ENCODE results near the gene NIPSNAP3A.
"Not testable (repeated sequence)": the region's sequence is repeated elsewhere in the genome, so short reads cannot be mapped to it uniquely, and the experiment has no call there.

NIPSNAP3A gene

DNA sequence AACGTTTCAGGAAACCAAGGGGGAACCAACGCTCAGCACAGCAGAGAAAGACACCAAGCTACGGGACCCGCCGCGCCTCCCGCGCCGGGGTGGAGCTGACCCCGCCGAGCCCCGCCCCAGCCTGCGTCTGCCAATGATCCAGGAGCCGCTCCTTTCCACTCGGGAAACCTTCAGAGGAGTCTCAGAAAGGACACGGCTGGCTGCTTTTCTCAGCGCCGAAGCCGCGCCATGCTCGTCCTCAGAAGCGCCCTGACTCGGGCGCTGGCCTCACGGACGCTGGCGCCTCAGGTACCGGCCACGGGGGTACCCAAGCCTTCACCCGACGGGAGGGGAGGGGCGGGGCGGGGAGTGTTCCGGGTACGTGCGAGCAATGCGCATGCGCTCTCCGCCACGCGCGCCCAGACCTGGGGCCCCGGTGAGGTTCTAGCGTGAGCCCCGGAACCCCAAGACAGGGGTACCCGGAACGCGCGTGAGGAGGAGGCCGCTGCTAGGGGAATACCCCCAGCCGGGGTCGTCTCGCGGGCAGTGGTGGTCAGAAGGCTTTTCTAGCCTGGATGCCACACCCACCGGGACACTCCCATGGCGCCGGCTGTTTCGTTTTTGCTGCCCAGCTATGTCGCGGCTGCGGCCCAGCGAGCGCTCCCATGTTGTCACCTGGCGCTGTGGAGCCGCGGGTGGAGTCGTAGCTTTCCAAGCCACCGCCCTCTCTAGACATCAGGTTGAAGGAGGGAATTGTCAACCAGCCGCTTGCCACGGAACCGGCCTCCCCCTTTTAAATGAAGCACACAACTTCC is at the start of gene NIPSNAP3A:
Gene NIPSNAP3A, plus strand, starts transcription at position 119 of the 794 bp plus-strand sequence. Its CDS starts 110 bp downstream, at position 229.
- peak; percentile 82 for DNase-seq (ENCODE audit: low read depth)

DNA sequence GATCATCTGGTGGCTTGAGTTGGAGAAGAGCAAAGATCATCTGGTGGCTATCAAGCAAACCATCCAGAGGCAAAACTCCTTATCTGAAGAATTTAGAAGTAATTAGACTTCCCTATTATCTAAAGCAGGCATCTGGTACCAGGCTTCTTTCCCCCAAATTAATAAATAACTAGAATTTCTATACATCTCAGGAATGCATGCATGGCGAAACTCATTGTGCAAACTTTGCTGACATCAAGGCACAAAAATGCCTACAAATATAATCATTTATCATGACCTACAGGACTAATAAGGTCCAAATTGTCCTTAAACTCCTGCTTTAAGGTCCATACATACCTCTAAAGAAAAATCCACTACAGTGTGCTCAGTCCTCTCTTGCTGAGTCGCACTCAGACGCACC is 47.2 kb upstream of the NIPSNAP3A start:
- no peak for DNase-seq (ENCODE audit: low read depth)

DNA sequence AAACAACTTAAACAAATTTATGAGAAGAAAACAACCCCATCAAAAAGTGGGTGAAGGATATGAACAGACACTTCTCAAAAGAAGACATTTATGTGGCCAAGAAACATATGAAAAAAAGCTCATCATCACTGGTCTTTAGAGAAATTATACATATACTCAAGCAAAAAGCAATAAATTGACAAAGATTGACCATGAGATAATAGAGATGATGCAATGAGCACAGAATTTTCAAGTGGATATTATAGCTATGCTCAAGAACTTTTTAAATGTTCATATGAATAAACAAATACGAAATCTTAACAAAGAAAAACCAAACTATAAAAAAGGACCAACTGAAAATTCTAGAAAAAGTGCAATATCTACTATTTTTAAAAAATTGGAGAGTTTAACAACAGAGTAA is 38.7 kb upstream of the NIPSNAP3A start:
- DNase-seq (ENCODE audit: low read depth), result not testable (repeated sequence)

DNA sequence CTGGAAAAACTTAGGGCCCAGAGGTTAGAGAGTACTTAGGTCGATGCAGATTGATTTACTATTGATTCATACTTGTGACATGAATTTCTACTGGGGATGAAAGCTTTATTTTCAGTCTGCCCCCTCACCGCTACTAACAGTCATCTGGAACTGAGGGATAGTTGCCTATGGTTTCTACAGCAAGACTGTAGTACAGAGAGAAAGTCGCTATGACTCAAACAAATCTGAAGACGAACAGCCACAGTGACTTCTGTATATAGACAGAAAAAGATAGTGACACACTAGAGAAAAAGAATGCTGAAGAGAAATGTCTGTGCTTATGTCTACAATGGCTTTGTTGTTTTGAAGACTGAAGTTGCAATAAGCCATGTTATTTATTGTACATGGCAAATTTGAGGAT is 35.9 kb upstream of the NIPSNAP3A start:
- no peak for DNase-seq (ENCODE audit: low read depth)

DNA sequence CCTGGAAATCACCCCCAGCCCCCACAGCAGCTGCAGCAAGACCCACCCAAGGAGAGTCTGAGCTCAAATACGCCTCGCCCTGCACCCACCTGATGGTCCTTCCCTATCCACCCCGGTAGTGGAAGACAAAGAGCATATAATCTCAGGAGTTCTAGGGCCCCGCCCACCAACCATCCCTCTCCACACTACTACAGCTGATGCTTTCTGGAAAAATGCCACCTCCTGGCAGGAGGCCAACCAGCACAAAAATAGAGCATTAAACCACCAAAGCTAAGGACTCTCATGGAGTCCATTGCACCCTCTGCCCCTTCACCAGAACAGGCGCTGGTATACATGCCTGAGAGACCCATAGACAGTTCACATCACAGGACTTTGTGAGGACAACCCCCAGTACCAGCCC is 22.5 kb upstream of the NIPSNAP3A start:
- no peak for DNase-seq (ENCODE audit: low read depth)

DNA sequence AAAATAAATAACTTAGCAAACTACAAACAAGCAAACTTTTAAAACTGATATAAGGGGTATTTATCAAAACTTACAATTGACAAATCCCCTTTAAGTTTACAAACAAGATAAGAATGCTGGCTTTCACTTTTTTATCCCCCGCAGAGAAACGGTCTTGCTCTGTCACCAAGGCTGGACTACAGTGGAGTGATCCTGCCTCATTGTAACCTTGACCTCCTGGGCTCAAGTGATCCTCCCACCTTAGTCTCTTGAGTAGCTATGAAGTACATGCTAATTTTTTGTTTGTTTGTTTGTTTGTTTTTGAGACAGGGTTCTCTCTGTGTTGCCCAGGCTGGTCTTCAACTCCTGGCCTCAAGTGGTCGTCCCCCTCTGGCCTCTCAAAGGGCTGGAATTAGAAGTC is 9.0 kb upstream of the NIPSNAP3A start:
- no peak for DNase-seq (ENCODE audit: low read depth)

DNA sequence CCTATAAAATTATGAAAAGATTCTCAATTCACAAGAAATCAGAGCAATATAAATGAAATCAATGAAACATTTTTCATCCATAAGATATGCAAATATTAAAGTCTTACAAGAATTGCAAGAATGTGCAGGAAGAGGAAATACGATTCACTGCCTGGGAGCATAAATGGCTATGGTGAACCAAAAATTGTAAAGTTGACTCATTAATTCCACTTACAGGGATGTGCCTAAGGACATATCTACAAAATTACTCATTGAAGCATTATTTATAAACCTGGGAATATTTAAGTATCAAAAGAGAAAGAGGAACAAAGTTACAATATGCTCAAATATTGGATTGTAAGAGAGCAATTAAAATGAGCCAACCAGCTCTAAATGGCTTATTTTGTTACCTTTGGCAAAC is 6.9 kb upstream of the NIPSNAP3A start:
- peak; percentile 87 for DNase-seq (ENCODE audit: low read depth)

DNA sequence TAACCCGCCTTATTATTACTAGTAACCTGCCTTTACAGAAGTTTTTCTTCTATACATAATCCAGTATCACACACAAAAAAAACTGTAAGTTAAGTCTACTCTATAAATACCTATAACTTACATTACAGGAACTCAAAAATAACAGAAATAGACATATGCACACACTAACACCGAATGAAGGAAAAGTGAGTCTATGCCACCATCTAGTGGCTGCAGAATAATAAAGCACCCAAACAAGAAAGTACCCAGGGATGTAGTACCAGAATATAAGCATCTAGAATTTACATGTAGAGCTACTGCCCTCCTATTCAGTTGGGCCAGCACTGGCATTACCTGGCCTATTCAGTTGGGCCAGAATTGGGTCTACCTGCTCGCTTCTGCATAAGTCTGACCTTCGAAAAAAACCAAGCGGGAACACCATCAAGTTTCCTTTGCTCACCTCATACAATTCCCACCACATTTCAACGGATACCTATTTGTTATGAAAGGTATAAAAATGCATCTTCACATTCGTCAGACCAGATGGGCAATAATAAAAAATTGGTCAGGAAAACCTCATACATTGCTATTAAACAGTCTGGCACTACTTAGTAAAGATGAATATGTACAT is 4.0 kb upstream of the NIPSNAP3A start:
- peak; percentile 72 for DNase-seq (ENCODE audit: low read depth)

DNA sequence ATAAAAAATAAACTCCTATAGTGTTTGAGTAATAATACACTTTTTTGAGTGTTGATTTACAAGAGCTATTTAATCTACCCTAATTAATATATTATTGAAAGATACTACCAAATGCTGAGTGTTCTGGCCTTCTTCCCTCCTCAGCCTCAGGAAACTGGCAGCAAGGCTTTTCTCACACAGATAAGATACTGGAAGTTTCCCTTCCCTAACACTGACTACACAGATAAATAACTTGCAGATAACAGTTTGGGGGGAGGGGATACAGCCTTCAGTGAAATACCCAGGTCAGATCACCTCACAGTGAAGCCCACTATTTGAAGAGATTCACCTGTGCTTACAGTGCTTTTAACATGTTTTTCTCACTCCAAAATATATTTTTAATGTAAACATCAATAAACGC is 1.6 kb upstream of the NIPSNAP3A start:
- DNase-seq (ENCODE audit: low read depth), result no peak

DNA sequence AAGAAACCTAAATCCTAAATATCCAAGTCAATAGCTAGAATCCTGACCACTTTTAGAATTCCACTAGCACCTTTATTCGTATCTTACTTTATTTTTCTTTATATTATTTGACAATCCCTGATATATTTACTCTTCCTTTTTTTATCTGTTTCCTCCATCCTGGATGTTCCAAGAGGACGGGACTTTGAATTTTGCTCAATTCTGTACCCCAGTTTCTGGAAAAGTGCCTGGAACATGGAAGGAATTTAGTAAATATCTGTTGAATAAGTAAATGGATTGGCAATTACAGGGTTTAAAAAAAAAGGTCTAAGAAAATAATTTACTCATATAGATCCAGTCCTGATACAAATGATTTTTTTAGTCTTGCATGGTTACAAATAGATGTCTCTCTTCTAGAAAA is 1.2 kb upstream of the NIPSNAP3A start:
- DNase-seq (ENCODE audit: low read depth), result no peak

DNA sequence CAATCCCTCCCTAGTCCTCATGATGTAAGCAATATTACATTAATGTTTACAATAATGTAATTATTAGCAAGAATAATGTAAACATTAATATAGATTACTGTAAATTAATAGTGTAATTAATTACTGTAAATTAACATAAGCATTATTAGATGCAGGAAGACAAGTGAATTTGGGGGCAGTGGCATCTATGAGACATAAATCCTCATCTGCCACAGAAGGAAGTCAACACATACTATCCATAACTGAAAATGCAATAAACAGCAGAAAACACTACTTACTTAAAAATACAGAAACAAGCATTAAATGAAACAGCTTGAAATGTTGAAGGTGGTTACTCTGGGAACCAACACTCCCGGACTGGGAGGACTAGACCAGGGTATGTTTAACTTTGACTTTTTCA is 685 bp upstream of the NIPSNAP3A start:
- DNase-seq (ENCODE audit: low read depth), result no peak

DNA sequence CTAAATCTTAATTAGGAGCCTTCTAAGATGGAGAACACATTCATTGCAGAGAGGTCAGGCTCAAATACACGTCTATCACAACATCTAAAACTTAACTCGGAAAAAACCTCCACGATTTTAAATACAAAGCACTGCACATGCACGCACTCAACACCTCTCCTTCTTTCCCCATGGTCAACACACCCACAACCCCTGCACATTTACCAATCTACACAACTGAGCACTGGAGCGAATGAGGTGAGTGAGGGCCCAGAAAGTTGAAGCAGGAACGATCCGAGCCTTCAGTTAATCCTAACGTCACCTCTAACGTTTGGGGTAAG is 278 bp upstream of the NIPSNAP3A start:
- no peak for DNase-seq (ENCODE audit: low read depth)

DNA sequence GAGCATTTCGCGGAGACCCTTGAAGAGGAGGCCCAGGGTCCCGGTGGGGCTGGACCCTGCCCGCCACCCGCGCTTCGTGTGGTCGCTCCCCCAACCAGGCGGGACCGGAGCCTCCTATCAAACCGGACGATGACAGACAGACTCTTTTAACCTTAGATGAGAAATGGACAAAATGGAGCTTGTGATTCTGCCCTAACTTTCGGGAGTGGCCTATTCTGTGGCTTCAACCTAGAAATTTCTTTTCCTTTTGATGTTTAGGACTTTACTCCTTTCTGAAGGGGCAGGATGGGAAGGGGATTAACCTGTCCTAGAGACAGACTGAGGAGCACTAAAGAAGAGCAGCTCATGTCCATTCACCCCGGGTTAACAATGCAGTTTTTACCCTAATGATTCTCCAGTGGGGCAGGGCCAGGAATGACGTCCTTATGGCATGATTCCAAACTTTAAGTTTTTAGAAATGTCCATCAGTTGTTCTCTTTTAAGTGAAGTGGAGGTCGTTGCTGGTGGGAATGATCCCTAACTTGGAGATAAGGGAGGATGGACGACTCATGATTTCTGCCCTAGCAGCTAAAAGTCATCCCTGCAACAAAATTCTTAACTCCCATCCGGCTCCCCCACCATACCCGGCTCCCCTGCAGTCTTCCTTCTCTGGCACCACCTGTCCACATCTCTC is 1.0 kb downstream of the NIPSNAP3A start:
- peak; percentile 54 for DNase-seq (ENCODE audit: low read depth)

DNA sequence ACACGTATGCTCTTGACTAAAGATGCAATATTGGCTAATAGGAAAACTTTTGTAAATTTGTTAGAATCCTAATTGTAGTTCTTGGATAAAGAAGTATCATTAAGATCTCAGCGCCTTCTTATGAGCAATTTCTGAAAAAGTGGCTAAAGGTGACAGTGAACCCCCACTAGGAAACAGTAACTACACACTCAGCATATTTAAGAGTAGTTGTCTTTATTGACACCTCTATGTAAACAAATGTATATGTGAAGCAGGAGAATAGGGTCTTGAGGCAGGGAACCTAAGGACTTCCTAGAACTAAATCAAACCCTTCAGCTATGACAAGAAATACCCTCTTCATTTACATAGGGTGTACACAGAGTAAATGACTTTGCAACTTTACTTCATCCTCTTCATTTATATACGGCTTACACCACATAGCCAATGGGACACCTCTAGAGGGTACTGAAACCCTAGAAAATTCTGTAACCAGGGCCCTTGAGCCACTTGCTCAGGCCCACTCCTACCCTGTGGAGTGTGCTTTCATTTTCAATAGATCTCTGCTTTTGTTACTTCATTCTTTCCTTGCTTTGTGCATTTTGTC is 2.8 kb downstream of the NIPSNAP3A start:
- no peak for DNase-seq (ENCODE audit: low read depth)

DNA sequence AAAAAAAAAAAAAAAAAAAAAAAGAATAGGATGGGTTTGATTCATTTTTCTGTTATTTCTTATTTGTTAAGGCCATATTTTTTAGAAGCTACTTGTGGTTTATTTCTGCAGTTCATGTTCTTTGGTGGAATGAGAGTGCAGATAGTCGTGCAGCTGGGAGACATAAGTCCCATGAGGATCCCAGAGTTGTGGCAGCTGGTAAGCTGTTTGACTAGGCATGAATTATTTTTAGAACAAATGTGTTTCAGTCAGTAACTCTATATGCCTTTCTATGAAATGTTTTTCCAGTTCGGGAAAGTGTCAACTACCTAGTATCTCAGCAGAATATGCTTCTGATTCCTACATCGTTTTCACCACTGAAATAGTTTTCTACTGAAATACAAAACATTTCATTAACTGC is 11.5 kb downstream of the NIPSNAP3A start:
- no peak for DNase-seq (ENCODE audit: low read depth)

DNA sequence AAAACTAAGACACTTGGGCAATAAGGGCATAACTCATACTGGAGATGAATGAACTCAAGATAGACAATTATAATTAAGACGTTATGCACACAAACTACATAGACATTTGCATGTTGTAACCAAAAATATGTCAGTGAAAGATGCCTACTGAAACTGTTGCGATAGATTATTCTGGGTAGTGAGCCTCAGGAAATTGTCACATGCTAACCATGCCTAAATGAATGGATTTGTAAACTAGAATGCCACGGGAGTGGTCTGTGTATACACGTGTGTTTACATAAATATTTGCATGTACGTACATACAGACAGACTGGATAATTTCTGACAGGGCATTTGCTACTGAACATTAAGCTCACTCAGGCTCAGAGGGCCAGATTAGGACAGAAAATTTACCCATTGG is 17.7 kb downstream of the NIPSNAP3A start:
- no peak for DNase-seq (ENCODE audit: low read depth)

DNA sequence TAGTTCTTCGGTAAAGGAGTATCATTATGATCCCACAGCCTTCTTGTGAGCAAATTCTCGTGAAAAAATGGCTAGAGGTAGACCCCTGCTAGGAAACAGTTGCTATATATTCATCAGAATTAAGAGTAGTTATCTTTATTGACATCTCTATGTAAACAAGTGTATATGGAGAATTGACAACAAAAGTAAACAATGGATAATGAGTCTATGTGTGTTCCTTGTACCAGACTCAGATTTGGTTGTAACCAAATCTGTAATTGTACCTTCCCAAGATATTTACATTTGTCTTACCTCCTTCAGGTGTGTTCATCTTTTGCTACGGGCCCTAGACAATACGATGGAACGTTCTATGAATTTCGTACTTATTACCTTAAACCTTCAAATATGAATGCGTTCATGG is 18.5 kb downstream of the NIPSNAP3A start:
- no peak for DNase-seq (ENCODE audit: low read depth)

DNA sequence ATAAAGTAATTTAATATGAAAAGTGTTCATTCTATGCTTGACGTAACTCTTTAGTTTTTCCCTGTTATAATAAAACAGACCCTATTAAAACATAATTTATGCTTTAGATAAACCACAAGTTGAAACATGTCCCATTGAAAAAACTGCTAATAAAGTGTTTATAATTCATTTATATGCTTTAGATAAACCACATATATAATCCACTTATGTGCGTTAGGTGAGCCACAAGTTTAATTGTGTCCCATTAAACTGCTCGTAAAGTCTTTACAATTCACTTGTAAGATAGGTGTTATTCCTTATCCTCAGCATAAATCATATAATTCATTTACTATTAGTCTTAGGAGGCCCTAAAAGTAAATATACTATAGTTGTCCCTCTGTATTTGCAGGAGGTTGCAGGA is 20.0 kb downstream of the NIPSNAP3A start:
- no peak for DNase-seq (ENCODE audit: low read depth)

DNA sequence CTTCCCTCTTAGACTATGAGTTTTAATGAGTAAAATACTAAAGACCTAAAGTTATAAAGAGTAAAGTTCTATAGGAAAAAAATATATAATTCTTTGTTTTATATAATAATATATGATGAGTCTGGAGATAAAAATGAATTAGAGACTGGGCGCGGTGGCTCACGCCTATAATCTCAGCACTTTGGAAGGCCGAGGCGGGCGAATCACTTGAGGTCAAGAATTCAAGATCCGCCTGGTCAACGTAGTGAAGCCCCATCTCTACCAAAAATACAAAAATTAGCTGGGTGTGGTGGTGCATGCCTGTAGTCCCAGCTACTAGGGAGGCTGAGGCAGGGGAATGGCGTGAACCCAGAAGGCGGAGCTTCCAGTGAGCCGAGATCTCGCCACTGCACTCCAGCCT is 21.5 kb downstream of the NIPSNAP3A start:
- DNase-seq (ENCODE audit: low read depth), result not testable (repeated sequence)

DNA sequence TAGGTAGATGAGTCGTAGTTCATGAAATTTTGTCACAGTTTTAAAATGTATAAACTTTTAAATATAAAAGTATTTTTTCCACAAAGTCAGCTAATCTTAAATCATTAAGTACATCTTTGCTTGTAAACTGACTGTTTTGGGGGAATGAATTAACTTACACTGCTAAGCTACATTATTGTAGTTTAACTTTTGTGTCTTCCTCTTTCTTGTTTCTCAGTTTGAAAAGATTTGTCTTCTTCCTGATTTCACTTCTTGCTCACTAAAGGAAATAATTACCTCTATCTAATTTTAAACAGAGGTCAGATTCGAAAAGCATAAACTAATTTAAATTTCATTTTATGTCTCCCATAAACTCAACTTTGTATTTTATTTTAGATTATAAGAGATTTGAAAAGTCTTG is 22.2 kb downstream of the NIPSNAP3A start:
- DNase-seq (ENCODE audit: low read depth), result no peak

DNA sequence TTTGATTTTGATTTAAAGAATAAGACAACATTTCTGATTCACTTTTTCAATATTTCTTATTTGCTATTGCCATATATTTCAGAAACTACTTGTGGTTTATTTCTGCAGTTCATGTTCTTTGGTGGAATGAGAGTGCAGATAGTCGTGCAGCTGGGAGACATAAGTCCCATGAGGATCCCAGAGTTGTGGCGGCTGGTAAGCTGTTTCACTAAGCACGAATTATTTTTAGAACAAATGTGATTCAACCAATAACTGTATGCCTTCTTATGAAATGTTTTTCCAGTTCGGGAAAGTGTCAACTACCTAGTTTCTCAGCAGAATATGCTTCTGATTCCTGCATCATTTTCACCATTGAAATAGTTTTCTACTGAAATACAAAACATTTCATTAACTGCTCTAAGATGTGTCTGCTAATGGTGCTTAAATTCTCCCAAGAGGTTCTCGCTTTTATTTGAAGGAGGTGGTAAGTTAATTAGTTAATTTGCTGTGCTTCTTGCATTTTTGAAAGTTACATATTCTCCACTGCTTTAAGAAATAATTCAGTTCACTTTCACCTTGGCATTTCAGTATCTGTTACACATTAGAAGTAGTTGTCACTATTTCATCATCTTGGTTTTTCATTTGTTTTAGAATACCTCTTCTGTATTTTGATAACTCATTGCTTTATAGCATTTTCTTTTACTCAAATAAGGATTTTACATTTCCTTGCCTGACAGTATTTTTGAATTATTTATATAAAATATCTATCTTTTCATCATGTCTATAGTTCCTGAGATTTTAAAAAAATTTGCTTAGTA is 25.4 kb downstream of the NIPSNAP3A start:
- DNase-seq (ENCODE audit: low read depth), result no peak

DNA sequence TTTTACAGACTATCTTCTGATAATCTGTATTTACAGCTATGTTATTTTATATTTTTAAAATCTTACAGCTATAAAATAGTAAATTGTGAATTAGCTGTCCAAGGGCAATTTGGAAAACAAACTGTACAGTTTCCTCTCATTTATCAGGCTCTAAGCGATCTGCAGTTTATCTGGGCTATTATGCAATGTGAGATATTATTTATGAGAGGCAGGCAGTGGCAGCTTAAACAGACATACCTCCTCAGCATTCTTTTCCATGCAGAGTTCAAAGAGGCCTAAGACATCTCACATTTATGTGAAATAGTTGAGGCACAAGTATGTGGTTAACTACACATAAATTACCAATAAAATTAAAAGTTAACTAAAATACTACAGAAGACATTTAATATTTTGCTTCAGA is 26.6 kb downstream of the NIPSNAP3A start:
- no peak for DNase-seq (ENCODE audit: low read depth)
